EL (cell line): ENCODE measurements around the gene GGNBP2.
"Not testable (repeated sequence)": the region's sequence is repeated elsewhere in the genome, so short reads cannot be mapped to it uniquely, and the experiment has no call there.

ENCODE experiments used
- DNase-seq: peaks from one replicate; pipeline ENCODE4 v3.0.0-alpha.2; 2016

Gene GGNBP2

GRCh38 chr17:36544307-36545076 is at the start of gene GGNBP2:
Gene GGNBP2 (plus strand): TSS chr17:36544919. CDS start chr17:36545725, 806 bp downstream.
- DNase-seq: peak; percentile 95

- no peak for DNase-seq
Observed at GRCh38 chr17:36495076-36495578, 49.6 kb upstream of the GGNBP2 start.

GRCh38 chr17:36496018-36496789 is 48.5 kb upstream of the GGNBP2 start:
- DNase-seq: no peak

- DNase-seq: no peak
Observed at GRCh38 chr17:36498155-36498554, 46.6 kb upstream of the GGNBP2 start.

- no peak for DNase-seq
Observed at GRCh38 chr17:36498560-36499300, 46.0 kb upstream of the GGNBP2 start.

GRCh38 chr17:36500745-36501225 is 43.9 kb upstream of the GGNBP2 start:
- peak; percentile 21 for DNase-seq

GRCh38 chr17:36501351-36501750 is 43.4 kb upstream of the GGNBP2 start:
- no peak for DNase-seq

GRCh38 chr17:36501963-36502362 is 42.8 kb upstream of the GGNBP2 start:
- DNase-seq: no peak

GRCh38 chr17:36503456-36504155 is 41.1 kb upstream of the GGNBP2 start:
- no peak for DNase-seq

GRCh38 chr17:36504156-36504545 is 40.6 kb upstream of the GGNBP2 start:
- no peak for DNase-seq

GRCh38 chr17:36505171-36505570 is 39.5 kb upstream of the GGNBP2 start:
- no peak for DNase-seq

- no peak for DNase-seq
Observed at GRCh38 chr17:36506249-36506826, 38.4 kb upstream of the GGNBP2 start.

GRCh38 chr17:36506831-36507230 is 37.9 kb upstream of the GGNBP2 start:
- DNase-seq: no peak

- DNase-seq: no peak
Observed at GRCh38 chr17:36507266-36507665, 37.5 kb upstream of the GGNBP2 start.

- not testable (repeated sequence) for DNase-seq
Observed at GRCh38 chr17:36508439-36508838, 36.3 kb upstream of the GGNBP2 start.

GRCh38 chr17:36509272-36509985 is 35.3 kb upstream of the GGNBP2 start:
- DNase-seq: no peak

GRCh38 chr17:36510636-36511035 is 34.1 kb upstream of the GGNBP2 start:
- DNase-seq: no peak

GRCh38 chr17:36511216-36511615 is 33.5 kb upstream of the GGNBP2 start:
- DNase-seq: no peak

- no peak for DNase-seq
Observed at GRCh38 chr17:36512641-36513040, 32.1 kb upstream of the GGNBP2 start.

GRCh38 chr17:36514856-36515255 is 29.9 kb upstream of the GGNBP2 start:
- DNase-seq: no peak

- no peak for DNase-seq
Observed at GRCh38 chr17:36515837-36516236, 28.9 kb upstream of the GGNBP2 start.
